ENCODE measurements around the gene CEP89.
"Not testable (repeated sequence)": the region's sequence is repeated elsewhere in the genome, so short reads cannot be mapped to it uniquely, and the experiment has no call there.

CEP89 gene

GRCh38 chr19:32971715-32972540 lies at the start of gene CEP89, which contains the start of gene FAAP24:
Gene CEP89, minus strand, starts transcription at chr19:32971958. Its CDS starts 84 bp downstream, at chr19:32971874.
Gene FAAP24, plus strand, starts transcription at chr19:32972242. Its CDS starts 955 bp downstream, at chr19:32973197.
- DNase-seq = peak; percentile 97

- not testable (repeated sequence) for DNase-seq
Observed at GRCh38 chr19:33010891-33011290, 39.1 kb upstream of the CEP89 start.

DNA sequence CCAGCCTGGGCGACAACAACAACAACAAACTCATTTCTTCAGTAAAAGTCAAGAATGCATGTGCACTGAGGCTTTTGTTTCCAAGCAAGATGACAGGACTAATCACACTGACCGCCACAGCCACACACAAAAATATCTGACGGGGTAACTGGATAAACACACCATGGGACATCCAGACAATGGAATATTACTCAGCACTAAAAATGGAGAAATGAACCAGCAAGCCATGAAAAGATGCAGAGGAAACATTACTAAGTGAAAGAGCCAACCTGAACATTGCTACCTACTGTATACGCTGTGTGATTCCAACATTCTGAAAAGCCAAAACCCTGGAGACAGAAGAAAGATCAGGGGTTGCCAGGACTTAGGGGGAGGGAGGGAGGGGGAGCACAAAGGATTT lies 37.0 kb upstream of the CEP89 start:
- DNase-seq = no peak

- no peak for DNase-seq
Observed at GRCh38 chr19:33005440-33005839, 33.7 kb upstream of the CEP89 start.

DNA sequence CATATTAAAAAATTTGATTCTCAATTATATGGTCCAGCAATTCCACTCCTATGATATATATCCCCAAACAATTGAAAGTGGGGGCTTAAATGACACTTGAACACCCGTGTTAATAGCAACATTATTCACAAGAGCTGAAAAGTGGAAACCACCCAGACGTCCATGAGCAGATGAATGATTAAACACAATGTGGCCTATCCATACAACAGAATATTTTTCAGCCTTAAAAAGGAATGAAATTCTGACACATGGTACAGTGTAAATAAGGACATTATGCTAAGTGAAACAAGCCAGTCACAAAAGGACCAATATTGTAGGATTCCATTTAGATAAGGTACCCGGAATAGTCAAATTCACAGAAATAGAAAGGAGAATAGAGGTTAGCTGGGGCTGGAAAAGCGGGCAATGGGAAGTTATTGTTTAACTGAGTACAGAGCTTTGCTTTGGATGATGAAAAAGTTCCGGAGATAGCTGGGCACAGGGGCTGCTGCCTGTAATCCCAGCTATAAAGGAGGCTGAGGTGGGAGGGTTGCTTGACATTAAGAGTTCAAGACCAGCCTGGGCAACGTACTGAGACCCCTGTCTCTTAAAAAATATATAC lies 31.8 kb upstream of the CEP89 start:
- DNase-seq = not testable (repeated sequence)

- not testable (repeated sequence) for DNase-seq
Observed at GRCh38 chr19:33002126-33002865, 30.5 kb upstream of the CEP89 start.

DNA sequence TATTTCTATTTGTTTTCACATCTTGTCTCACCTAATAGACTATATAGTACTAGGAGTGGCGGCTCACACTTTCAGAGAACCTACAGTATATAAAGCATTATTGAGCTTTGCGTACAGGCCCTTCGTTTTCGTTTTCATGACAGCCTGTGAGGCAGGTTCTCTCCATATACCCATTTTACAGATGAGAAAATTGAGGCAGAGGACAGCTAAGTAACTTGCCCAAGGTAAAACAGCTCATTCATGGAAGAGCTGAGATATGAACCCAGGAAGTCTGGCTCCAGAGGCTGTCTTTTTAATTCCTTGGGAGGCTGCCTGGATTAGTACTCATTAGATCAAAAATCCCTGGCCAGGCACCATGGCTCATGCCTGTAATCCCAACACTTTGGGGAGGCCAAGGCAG lies 29.2 kb upstream of the CEP89 start:
- no peak for DNase-seq

DNA sequence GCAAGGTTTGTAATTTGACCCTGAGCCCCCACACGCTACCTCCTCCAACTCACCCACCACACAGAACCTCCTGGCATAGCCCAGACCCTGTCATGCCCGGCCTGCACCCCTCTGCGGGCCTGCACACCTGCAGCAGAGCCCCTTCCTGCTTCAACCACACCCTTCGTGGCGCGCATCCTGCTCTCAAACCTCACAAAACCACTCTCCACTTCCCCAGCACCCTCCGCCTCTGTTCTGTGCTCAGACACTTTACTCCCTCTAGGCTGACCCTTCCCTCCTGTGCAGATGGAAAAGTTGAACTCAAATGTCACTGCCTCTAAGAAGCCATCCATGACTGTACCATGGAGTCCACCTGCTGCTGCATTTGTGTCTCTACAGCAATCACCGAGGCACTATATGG lies 28.8 kb upstream of the CEP89 start:
- peak; percentile 45 for DNase-seq

GRCh38 chr19:32998722-32999121 lies 27.0 kb upstream of the CEP89 start:
- no peak for DNase-seq

DNA sequence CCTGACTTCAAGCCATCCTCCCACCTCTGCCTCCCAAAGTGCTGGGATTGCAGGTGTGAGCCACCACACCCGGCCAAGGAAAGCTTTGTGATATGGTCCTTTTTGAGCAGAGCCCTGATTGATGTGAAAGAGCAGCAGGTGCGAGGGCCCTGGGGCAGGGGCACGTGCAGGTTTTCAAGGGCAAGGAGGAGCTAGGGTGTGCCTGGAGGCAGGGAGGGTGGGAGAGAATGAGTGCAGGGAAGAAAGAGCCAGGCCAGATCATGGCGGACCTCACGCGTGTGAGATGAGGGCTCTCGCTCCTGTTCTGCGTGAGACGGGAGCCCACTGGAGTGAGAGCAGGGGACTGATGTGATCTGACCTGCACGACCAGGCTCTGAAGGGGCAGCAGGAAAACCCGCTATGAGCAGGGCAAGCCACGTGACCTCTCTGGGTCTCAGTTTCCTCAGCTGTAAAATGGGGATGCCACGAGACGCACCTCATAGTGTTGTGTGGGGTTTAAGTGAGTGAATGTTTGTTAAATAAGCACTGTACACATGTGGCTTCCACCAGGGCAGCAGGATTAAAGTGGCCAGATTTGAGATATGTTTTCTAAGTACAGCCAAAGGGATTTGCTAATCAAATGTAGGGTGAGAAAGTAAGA lies 26.1 kb upstream of the CEP89 start:
- no peak for DNase-seq

GRCh38 chr19:32997061-32997464 lies 25.3 kb upstream of the CEP89 start:
- not testable (repeated sequence) for DNase-seq

- DNase-seq = not testable (repeated sequence)
Observed at GRCh38 chr19:32995966-32996365, 24.2 kb upstream of the CEP89 start.

- DNase-seq = no peak
Observed at GRCh38 chr19:32988724-32989123, 17.0 kb upstream of the CEP89 start.

- DNase-seq = not testable (repeated sequence)
Observed at GRCh38 chr19:32988254-32988653, 16.5 kb upstream of the CEP89 start.

DNA sequence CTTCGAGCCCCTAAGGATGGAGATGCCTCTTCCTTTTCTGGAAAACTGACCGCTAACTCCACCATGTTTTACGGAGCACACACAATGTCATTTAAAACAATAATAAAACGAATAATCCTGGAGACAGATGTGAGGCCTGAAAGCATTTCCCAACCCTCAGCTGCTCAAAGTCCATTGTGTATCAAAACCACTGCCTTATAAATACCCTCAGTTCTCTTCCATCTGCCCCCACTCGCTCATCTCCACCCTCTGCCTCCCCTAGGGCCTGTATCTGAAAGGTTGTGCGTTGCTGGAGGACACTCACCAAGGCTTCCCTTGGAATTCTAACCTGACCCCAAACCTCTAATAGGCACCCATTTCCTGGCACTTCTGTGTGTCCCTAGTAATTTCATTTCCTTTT lies 10.7 kb upstream of the CEP89 start:
- not testable (repeated sequence) for DNase-seq

DNA sequence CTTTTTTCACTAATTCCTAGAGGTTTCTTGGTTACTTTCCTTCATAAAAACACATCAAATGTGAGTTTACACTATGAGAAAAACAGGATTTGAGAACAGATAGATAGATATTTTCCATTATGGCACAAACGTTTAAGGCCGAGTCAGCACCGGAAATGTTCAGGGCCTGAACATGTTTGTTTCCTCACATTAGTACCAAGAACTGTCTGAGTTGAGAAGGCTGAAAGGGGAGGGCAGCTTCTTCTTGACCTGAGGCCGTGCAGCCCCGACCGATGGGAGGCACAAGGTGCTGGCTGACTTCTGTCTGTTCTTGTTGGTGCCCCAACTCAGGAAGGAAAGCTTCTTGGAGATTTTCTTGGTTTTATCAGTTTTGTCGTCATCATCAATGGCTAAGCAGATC lies 8.0 kb upstream of the CEP89 start:
- not testable (repeated sequence) for DNase-seq

DNA sequence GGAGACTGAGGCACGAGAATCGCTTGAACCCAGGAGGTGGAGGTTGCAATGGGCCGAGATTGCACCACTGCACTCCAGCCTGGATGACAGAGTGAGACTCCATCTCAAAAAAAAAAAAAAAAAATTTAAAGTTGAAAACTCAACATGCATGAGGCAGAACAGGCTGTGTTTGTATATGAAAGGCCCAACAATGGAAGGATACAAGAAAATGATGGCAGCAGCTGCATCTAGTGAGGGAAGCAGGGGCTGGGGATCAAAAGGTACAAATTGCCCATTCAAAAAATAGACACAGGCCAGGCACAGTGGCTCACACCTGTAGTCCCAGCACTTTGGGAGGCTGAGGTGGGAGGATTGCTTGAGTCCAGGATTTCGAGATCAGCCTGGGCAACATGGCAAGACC lies 6.1 kb upstream of the CEP89 start:
- not testable (repeated sequence) for DNase-seq

GRCh38 chr19:32977280-32977679 lies 5.5 kb upstream of the CEP89 start:
- DNase-seq = no peak

GRCh38 chr19:32976223-32976805 lies 4.6 kb upstream of the CEP89 start:
- peak; percentile 79 for DNase-seq

- DNase-seq = no peak
Observed at GRCh38 chr19:32971012-32971595, 654 bp downstream of the CEP89 start.

DNA sequence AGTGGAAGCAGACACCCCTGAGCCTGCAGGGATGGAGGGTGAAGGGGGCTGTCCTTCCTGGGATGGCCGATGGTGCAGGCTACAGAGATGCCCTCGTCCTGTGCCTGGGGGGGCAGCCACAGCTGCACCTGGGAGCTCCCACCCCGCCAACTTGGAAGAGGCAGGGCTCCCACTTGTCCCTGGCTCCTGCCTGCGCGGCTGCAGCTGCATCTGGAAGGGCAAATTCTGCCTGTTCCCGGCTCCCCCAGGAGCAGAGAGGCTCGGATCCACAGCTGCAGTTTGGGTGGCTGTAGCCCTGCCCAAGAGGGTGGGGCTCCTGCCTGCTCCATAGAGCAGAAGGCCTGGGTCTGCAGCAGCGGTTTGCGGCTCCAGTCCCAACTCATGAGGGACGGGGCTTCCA lies 2.2 kb downstream of the CEP89 start:
- DNase-seq = no peak

- DNase-seq = no peak
Observed at GRCh38 chr19:32966750-32967149, 5.0 kb downstream of the CEP89 start.
